Stimulated activated CD8-positive, alpha-beta memory T cell treated with anti-CD3 and anti-CD28 coated beads, Interleukin-4, amount 100 ng/mL, for 24 hours (primary cell): Measurements from ENCODE around the gene FBXO5.
A peak's percentile ranks its signal among the peaks of the same experiment; 100 is the strongest.
"Not testable (repeated sequence)": the region's sequence is repeated elsewhere in the genome, so short reads cannot be mapped to it uniquely, and the experiment has no call there.

Experiments
- DNase-seq: peaks from one replicate; pipeline ENCODE4 v3.0.0-alpha.2; 2020; ENCODE audit warnings: low read depth

FBXO5 gene, protein sequence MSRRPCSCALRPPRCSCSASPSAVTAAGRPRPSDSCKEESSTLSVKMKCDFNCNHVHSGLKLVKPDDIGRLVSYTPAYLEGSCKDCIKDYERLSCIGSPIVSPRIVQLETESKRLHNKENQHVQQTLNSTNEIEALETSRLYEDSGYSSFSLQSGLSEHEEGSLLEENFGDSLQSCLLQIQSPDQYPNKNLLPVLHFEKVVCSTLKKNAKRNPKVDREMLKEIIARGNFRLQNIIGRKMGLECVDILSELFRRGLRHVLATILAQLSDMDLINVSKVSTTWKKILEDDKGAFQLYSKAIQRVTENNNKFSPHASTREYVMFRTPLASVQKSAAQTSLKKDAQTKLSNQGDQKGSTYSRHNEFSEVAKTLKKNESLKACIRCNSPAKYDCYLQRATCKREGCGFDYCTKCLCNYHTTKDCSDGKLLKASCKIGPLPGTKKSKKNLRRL

DNA sequence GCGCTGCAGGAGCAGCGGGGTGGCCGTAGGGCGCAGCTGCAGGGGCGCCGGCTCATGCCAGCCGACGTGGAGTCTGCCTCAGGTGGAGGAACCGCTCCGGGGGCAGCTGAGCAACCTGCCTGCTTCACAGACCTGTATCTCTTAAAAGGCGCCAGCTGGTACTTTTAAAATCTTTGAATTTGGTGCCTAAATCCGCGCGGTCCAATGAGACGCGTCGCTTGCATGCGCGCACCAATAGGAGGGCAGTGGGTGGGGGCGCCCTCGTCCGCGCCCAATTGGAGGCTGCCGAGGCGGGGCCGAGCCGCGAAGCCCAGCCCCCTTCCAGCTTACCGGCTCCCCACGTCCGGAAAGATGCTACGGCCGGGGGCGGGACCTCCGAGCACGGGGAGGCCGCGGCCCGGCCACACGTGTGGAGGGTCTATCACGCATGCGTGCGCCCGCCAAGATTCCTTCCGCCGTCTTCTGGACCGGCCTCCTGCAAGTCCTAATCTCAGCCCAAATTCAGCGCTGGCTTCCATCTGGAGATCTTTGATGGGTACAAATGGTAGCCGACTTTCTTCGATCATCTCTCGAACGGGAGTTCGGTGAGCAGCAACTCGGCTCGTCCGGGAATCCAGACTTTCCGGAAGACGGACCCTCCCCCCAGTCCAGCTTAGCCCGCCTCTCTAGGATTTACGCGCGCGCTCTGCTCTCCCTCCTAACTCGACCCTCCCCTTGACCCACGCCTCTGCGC lies at the start of gene FBXO5:
TSS of gene FBXO5 (minus strand) at position 138 of the 733 bp plus-strand sequence. CDS start at position 56, 82 bp downstream.
- DNase-seq = peak; percentile 97

DNA sequence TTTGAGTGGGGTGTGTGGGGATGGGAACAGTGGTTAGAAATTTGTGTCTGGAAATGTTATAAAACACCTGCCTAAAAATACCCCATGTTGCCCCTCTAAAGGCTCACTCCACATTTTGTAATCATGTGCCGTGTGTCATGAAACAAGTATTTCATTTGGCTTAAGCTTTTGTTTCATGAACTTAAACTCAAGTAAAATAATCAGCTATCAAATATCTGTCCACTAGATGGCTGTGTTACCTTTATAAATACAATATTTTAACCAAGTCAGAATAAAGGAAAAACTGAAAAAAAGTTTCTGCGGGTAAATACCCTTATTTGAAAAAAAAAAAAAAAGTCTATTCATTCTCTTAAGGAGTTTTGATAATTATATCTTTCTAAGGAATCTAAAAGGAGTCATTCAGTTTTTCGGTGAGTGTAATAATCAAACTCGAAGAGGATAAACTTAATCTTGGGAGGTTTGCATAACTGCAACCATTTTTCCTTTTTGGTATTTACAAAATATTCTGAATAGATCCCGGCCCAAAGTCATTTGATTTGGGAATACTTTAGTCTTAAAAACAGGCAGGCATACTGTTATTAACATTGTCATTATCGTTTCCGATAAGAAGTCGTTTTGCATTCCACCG lies 49.5 kb upstream of the FBXO5 start:
- DNase-seq = no peak

DNA sequence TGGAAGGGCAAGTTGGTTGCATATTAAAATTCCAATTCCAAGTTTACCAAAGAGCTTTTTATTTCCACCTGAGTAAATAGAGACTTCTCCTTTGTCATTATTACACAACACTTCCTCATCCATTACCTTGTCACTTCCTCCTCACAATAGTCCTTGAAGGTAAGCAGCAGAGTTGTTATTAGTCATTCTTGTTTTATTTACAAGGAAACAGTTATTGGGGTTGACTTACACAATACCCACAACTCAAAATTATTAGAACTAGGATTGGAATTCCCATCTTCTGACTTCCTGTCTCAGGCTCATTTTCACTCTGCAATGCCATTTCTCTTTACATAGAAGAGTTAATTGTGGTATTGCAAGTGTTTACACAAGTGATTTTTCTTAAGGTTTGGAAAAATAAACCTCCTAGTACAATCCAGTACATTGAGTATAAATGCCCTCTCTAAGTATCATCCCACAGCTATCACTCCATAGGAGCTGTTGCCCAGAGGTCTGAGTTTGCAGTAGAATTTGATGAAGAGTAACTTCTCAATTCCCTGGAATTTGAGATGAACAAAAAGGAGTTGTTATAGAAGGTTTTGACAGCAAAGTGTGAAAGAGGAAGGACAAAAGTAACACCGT lies 48.6 kb upstream of the FBXO5 start:
- no peak for DNase-seq

DNA sequence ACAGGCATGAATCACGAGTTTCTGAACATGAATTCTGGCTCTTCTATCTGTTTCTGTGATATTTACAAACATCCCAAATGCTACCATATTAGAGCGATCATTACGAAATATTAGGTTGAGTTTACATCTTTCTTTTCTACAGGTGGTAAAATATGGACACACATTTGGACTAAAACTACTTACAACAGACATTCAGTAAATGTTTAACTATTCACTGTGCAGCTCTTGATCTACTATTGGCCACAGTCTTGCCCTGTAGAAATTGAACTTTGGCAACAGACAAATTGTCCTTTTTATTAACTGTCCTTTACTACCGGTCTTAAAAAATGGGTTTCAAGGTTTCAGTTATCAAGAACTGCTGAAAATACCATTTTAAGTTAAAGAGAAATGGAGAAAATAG lies 46.1 kb upstream of the FBXO5 start:
- no peak for DNase-seq

DNA sequence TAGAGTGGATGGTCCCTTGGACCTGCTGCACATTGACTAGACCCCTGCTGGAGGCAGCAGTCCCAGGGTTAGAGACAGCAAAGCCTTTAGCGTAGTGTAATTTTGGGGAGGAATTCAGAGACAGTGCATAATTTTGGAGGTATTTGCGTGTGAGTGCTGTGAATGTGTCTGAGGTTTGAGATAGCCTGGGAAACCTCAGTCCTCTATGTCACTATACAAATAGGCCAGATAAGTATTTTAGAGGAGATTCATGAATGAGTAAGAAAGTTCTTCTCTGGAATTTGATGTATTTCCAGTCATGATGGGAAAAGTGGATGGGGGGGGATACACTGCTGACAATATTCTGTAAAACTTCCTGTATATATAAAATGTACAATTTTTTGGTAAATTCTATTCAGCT lies 45.4 kb upstream of the FBXO5 start:
- no peak for DNase-seq

DNA sequence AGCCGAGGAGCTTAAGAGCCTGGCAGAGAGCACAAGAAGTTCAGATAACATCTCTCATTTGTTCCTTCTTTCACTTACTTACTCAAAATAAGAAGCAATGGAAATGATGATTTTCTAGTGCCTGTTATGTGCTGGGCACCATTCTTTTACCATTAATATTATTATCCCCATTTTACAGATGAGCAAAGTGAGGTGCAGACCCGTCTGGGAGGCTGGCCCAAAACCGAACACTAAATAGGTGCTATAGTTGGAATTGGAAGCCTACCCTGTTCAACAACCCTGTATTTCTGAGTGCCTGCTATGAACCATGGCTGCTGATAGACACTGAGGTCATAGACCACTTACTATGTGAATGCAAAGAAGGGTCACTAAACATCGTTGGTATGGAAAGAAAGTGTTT lies 44.6 kb upstream of the FBXO5 start:
- DNase-seq = no peak

DNA sequence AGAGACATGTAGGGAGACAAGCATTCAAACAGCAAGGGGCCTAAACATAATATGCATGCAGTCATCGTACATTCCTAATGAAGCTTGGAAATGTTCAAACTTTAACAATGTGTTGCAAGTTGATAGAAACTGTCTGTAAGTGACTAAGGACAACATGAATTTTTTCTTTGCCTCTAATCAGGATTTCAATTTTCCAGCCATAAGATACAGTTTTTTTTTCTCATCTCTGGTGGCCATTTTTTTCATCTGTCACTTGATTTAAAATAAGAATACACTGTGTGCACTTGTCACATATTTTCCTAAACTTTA lies 41.8 kb upstream of the FBXO5 start:
- no peak for DNase-seq

DNA sequence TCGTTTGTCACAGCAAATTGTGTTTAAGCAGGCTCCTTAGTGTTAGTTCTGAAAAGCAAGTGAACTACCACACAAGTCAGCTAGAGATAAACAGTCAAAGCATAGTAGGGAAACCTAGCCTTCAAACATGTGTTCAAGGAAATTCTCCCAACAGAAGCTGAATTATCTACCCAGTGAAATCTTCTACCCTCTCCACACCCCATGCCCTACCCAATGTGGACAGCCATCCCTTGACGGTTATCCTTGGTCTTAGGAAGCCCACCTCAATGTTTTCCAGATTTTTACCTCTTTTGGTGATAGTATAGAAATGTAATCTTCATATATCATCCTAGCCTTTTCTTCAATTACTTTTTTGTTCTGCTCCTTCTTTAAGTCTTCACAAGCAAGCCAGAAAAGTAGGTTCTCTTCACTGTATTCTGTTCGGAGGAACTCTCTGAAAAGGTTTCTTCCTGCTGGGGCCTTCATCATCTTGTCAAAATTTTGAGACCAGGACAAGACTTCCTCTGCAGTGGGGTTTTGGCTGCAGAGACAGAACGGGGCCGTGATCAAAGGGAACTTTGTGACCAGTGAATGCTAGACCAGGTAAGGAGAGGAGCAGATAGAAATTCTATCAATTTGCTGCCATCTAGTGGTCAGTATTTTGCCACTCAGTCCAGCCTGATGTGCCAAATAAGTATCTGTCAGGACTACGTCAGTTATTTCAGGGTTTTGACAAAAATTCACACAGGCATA lies 41.3 kb upstream of the FBXO5 start:
- no peak for DNase-seq

DNA sequence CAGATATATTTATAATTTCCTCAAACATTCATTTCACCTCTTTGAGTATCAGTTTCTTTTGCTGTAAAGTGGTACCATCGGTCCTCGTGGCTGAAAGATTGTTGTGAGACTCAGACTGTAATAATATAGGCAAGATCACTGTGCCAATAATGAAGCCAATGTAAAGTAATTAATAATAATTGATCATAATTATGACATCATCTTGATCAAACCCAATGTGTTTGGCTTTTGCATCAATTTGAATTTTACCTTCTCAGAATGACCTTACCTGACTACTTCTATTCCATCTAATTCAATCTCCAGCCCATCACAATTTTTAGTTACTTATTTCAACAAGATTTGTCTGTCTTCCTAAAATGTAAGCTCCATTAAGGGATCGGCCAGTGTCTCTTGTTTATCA lies 35.5 kb upstream of the FBXO5 start:
- DNase-seq = no peak

DNA sequence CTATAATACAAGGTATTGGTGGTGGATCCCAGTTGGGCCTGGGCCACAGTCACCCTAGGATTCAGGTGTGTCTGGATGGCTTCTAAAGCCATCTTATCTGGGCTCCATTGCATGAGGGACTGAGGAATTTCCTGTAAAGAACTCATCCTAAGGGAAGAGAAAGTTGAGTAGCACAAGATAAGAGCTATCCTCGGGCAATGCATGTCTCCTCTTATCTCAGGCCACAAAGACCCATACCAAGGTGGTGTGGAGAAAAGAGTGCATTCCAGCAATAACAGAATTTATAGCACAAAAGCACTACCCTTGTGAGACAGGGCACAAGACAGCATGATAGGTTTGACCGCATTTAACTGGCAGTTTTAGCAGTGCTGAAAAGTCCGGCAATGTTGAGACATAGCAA lies 34.0 kb upstream of the FBXO5 start:
- no peak for DNase-seq

DNA sequence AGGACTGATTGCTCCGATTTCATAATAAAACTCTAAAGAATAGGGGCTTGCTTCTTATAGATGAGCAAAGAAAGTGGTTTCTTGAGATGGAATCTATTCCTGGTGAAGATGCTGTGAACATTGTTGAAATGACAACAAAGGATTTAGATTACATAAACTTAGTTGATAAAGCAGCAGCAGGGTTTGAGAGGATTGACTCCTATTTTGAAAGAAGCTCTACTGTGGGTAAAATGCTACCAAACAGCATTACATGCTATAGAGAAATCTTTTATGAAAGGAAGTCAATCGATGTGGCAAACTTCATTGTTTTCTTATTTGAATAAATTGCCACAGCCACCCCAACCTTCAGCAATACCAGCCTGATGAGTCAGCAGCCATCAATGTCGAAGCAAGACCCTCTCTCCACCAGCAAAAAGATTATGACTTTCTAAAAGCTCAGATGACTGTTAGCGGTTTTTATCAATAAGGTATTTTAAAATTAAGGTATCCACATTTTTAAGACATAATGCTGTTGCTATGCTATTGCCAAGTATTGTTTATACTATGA lies 32.3 kb upstream of the FBXO5 start:
- DNase-seq = no peak

DNA sequence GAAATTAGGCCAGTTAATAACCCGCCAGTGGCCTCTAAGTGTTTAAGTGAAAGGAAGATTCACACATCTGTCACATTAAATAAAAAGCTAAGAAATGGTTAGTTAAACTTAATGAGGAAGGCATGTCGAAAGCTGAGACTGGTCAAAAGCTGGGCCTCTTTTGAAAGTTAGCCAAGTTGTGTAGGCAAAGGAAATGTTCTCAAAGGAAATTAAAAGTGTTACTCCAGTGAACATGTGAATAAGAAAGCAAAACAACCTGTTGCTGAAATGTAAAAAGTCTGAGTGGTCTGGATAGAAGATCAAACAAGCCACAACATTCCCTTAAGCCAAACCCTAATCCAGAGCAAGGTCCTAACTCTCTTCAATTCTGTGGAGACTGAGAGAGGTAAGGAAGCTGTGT lies 30.6 kb upstream of the FBXO5 start:
- DNase-seq = no peak

DNA sequence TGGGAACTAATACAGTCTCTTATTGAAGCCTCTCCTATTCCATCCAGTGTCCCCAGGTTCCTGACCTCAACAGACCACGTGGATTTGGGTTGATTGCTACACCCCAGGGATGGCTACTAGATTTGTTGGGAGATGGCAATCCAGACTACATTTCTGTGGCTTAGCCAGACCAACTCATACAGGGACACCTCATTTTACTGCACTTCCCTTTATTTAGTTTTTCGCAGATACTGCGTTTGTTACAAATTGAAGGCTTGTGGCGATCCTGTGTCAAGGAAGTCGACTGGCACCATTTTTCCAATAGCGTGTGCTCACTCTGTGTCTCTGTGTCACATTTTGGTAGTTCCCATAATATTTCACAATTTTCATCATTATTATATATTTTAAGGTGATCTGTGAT lies 30.0 kb upstream of the FBXO5 start:
- no peak for DNase-seq

DNA sequence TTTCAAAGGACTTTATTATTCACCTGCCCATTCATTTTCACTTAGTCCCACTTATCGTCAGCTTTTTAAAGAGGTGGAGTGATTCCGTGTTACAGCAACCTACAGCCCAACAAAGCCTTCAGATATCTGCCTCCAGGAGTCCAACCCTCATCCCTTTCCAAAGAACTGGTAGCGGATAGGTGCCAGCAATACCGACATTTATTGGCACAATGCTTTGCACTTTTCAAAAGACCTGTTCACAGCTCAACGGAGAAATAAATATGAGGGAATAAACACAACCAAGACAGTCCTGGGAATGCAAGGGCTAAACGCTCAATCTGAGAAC lies 20.5 kb upstream of the FBXO5 start:
- no peak for DNase-seq

DNA sequence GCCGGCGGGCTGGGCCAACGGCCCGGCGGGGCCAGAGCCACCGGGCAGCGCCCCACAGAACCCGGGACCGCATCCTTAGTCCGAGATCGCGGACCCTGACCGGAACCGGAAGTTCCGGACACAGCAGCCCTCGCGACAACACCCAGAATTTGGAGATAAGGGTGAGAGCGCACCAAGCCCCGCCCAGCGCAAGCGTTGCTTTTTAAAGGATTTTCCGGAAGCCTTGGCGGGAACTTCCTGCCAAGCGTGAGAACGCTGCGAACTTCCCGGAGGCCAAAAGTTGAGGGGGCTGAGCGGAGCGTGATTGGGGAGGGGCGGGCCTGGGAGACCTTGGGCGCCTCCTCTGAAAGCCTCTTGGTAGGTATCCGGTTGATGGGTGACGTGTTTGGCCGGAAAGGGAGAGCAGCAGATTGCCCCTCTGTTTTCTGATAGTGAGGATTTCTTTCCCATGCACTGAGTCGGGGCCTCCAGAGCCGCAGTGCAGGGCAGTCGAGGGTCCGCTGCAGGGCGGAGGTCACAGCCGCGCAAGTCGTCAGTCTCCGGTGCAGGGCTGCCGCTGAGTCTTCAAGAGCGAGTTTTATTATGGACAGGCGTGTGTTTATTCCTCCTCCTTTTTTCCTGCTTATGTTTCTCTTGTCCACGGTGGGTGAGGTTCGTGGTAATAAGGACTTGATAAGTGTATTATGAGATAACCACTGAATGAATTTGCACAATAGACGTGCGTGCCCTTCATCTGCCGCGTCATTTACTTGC lies 19.9 kb upstream of the FBXO5 start, which contains the start of gene MTRF1L:
TSS of gene MTRF1L (minus strand) at position 97 of the 753 bp plus-strand sequence. CDS start at position 73, 24 bp downstream.
- DNase-seq = peak; percentile 85

DNA sequence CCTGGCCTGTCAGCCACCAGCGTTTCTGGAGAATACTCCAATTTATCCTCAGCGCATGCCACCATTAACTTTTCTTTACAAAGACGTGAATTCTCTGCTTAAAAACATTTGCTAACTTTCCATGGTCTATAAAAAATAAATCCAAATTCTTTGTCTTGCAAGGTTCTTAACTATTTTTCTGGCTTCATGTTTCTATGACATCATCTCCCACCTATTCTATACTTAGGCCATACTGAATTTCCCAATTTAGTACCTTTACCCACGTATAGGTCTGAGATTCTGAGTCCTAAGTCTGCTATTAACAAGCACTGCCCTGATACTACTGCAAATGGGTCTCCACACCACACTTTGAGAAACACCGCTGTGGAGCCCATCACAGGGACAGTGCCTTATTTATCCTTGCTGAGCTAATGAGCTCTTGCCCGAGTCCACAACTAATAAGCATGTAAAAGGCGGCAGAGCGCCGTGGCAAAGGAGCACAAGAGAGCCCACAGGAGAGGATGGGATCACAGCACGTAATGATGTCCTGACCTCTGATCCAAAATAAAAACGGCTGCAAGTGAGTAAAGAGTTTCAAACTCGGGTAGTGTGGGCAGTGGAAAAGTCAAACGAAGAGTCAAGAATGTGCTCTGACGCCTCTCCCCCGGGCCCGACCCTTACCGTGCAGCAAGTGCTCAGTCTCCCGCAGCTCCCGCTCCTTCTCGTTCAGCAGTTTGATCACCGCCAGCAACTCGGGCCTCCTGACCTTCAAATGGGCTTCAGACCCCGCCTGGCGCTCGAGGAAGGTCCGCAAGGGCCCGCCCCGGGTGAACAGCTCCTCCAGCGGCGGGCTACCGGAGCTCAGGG lies 19.1 kb upstream of the FBXO5 start:
- DNase-seq = no peak

DNA sequence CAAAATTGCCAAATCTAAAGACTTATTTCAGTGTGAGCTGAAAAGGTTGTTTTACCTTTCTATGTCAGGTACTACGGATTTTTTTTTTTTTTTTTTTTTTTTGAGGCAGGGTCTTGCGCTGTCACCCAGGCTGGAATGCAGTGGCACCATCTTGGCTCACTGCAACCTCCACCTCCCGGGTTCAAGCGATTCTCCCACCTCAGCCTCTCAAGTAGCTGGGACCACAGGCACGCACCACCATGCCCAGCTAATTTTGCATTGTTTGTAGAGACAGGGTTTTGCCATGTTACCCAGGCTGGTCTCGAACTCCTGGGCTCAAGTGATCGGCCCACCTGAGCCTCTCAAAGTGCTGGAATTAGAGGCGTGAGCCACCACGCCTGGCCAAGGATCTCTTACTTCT lies 17.9 kb upstream of the FBXO5 start:
- not testable (repeated sequence) for DNase-seq

DNA sequence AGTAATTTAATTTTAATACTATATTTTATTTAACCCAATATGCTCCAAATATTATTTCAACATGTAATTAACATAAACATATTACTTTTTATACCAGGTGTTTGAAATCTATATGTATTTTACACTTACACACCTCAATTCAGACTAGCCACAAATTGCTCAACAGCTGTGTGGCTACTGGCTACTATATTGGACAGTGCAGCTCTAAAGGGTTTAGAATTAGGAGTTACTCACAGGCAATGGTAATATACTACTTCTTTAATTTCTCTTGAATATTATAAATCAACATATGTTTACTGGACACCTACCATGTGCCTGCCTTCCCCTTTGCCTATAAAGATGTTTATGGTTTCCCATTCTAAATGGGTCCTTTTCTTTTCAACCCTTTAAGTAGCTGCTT lies 17.4 kb upstream of the FBXO5 start:
- DNase-seq = no peak

DNA sequence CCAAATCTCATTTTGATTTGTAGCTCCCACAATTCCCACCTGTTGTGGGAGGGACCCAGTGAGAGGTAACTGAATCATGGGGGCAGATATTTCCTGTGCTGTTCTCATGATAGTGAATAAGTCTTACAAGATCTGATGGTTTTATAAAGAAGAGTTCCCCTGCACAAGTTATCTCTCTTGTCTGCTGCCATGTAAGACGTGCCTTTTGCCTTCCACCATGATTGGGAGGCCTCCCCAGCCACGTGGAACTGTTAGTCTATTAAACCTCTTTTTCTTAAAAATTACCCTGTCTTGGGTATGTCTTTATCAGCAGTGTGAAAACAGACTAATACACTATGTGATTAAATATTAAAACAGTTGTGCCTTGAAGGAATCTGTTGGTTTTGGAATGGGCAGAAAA lies 16.7 kb upstream of the FBXO5 start:
- not testable (repeated sequence) for DNase-seq

DNA sequence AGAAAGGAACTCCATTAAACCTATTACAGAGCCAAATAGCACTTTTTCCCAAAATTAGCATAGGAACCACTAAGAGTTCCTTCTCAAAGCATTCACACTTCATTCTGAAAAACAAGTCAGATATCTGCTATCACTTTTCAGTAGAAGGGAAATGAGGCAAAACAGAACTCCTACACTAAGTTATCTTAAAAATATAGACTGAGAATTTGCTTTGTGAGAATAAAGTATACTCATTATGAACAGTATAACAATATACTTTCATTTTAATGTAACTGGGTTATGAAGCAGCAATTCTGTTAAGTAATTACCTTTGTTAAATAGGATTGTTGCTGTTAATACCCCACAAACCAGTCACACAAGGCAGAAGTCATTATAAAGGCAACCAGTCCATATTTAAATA lies 11.0 kb upstream of the FBXO5 start:
- DNase-seq = no peak
